Upper lobe of left lung (tissue), 6 donors: Measurements from ENCODE around the gene AGAP3. TPM values are rescaled to one million over a fixed set of nuclear protein-coding genes. Genes with fewer than 3 reads are reported as not detected.
A peak's percentile ranks its signal among the peaks of the same experiment; 100 is the strongest.

Experiments
- ATAC-seq, 2 donors: fragments of 200-7000 bp; cut with Tn5 transposase; one replicate each; pipeline ENCODE4 v1.9.1; 2022; ENCODE audit warnings: mild to moderate bottlenecking in 2 of 2, moderate library complexity in 2 of 2; ENCODE audit not compliant: low FRiP score in 2 of 2
- DNase-seq, 2 donors: peaks; one replicate each; pipeline ENCODE4 v3.0.0-alpha.2; 2019 to 2020
- H3K27ac ChIP-seq, 4 donors: fragments of 200-600 bp; sonication (generic); one replicate each; pipeline ENCODE4 v1.5.1; 2016 to 2019
- H3K27me3 ChIP-seq, 4 donors: fragments of 200-600 bp; sonication (generic); one replicate each; pipeline ENCODE4 v1.5.1; 2017 to 2019
- H3K36me3 ChIP-seq, 4 donors: fragments of 200-600 bp; sonication (generic); one replicate each; pipeline ENCODE4 v1.5.1; 2016 to 2019
- H3K4me1 ChIP-seq, 4 donors: fragments of 200-600 bp; sonication (generic); one replicate each; pipeline ENCODE4 v1.5.1; 2018 to 2019
- H3K4me3 ChIP-seq, 4 donors: fragments of 200-600 bp; sonication (generic); one replicate each; pipeline ENCODE4 v1.5.1; 2017 to 2019; ENCODE audit warnings: mild to moderate bottlenecking in 2 of 4, moderate library complexity in 1 of 4
- H3K9me3 ChIP-seq, 4 donors: fragments of 200-600 bp; sonication (generic); one replicate each; pipeline ENCODE4 v1.5.1; 2018 to 2019
- CTCF ChIP-seq, 6 experiments: fragments of 450-650 bp in 4 of 6; fragments of 200-600 bp in 2 of 6; sonication (generic) in 2 of 6; IDR thresholded peaks; one replicate each; pipeline ENCODE4 v1.5.1; 2016 to 2019; ENCODE audit warnings: antibody characterized with exemption in 6 of 6
- EP300 ChIP-seq, 4 donors: sonication (generic); formaldehyde crosslinking; IDR thresholded peaks; one replicate each; pipeline ENCODE4 v1.5.1; 2017; ENCODE audit warnings: antibody characterized with exemption in 4 of 4, control low read depth in 2 of 4
- POLR2A ChIP-seq, 4 donors: fragments of 450-650 bp; IDR thresholded peaks; one replicate each; pipeline ENCODE4 v1.5.1; 2016 to 2017; ENCODE audit warnings: antibody characterized with exemption in 4 of 4, mild to moderate bottlenecking in 2 of 4
- POLR2AphosphoS5 ChIP-seq, 2 donors: sonication (generic); formaldehyde crosslinking; IDR thresholded peaks; one replicate each; pipeline ENCODE4 v1.5.1; 2017; ENCODE audit warnings: antibody characterized with exemption in 2 of 2
- WGBS, 2 donors: methylation state at CpG; one replicate each; pipeline ENCODE4 v1.1.5; 2017 to 2018; 5-methylcytosine and 5-hydroxymethylcytosine counted together
- total RNA-seq, 6 donors: library from RNA; depleted of rRNA in 4 of 6; stranded (reverse); fragments of >200 nt in 4 of 6; gene quantifications; one replicate each; pipeline versions ENCODE4 v1.1.0 to v1.2.1, GENCODE V29; 2016 to 2021
- donor health status: DM: no; HTN: no; CAD: no; lungs with moderate emphysema.
- donor health status: DM: no; HTN: yes; CAD: no; lungs with severe emphysema.

AGAP3 gene
- total RNA-seq, 6 donors from 2014 or later: 122 to 350 (median 182) TPM

GRCh38 chr7:151075978-151076426, 10.3 kb upstream of the AGAP3 start:
- ATAC-seq (no peak), DNase-seq (peak in 1 of 2 donors; percentile 63)
- H3K36me3 ChIP-seq: peaks cover 11 to 67% (median 56%) of the 10 kb centered on the region in 4 donors
- WGBS, 2 donors: 91% methylated on average over 20 to 22 of the region's 22 CpGs
- H3K27ac ChIP-seq: no peak overlapping the region
- H3K9me3 ChIP-seq: no peaks in the 10 kb centered on the region
- H3K27me3 ChIP-seq: no peaks in the 10 kb centered on the region
- TF ChIP-seq POLR2AphosphoS5 (IDR thresholded peaks at IDR 0.05) (no peak), CTCF (IDR thresholded peaks at IDR 0.05) (no peak), POLR2A (IDR thresholded peaks at IDR 0.05) (no peak), EP300 (IDR thresholded peaks at IDR 0.05) (no peak)
- no peak overlapping the region for H3K4me3 ChIP-seq
- H3K4me1 ChIP-seq: peaks cover 10 to 26% (median 19%) of the 10 kb centered on the region in 4 donors

- Histone ChIP-seq H3K27ac (no peak overlapping the region), H3K4me3 (no peak overlapping the region), H3K36me3 (peaks cover 11 to 61% (median 45%) of the 10 kb centered on the region in 4 donors), H3K4me1 (peaks cover 21 to 36% (median 30%) of the 10 kb centered on the region in 4 donors), H3K27me3 (no peaks in the 10 kb centered on the region), H3K9me3 (no peaks in the 10 kb centered on the region)
- peak in 3 of 6 experiments; percentile 11 to 45 (median 28) for TF ChIP-seq CTCF (IDR thresholded peaks at IDR 0.05)
- TF ChIP-seq POLR2AphosphoS5 (IDR thresholded peaks at IDR 0.05): no peak
- 82 to 91% methylated on average over 8 to 32 of the region's 33 CpGs for WGBS, 2 donors
- ATAC-seq (no peak), DNase-seq (peak in 1 of 2 donors; percentile 84)
Measured at GRCh38 chr7:151076863-151077704, 9.2 kb upstream of the AGAP3 start.

- no peak overlapping the region for H3K4me3 ChIP-seq
- 77 to 87% methylated on average over 8 to 10 of the region's 10 CpGs for WGBS, 2 donors
- H3K9me3 ChIP-seq: no peaks in the 10 kb centered on the region
- TF ChIP-seq POLR2AphosphoS5 (IDR thresholded peaks at IDR 0.05) (no peak), POLR2A (IDR thresholded peaks at IDR 0.05) (no peak), CTCF (IDR thresholded peaks at IDR 0.05) (no peak), EP300 (IDR thresholded peaks at IDR 0.05) (no peak)
- no peak overlapping the region for H3K27ac ChIP-seq
- DNase-seq (peak in 1 of 2 donors; percentile 52), ATAC-seq (no peak)
- H3K27me3 ChIP-seq: no peaks in the 10 kb centered on the region
- H3K36me3 ChIP-seq: peaks cover 6 to 54% (median 38%) of the 10 kb centered on the region in 4 donors
- H3K4me1 ChIP-seq: peaks cover 28 to 43% (median 37%) of the 10 kb centered on the region in 4 donors
Measured at GRCh38 chr7:151077705-151078232, 8.5 kb upstream of the AGAP3 start.

DNA sequence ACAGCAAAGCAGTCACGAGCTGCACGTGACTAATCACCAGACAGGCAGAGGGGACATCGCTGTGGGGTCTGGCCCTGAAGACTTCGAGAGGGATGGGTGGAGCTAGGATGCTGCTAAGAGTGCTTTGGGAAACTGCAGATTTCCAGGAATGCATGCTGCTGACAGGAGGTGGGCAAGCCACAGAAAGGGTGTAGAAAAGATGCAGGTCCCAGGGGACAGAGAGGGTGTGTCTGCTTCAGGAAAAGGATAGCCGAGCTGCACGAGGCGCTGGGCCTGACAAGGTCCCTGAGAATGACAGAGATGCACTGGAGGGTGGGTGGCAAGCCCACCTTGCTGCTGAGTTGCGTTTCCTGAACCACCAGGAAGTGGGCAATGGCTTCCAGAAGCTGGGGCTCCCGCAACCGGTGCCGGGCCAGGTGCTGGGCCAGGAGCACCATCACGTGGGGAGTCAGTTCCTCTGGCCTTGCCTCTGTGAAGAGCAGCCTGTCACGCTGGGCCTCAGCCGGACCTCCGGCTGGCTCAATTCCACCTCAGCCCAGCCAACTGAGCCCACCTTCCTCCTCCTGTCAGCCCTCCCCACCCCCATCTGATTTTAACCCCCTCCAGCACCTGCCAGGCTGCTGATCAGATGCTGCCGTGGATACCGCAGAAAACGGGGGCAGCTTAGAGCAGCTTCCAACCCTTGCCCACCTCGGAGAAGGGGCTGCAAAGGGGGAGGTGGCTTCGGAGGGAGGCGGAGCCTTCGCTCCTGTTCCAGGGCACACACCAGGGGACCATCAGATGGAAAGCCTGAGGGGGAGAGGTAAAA, 7.8 kb upstream of the AGAP3 start:
- Histone ChIP-seq H3K9me3 (no peaks in the 10 kb centered on the region), H3K36me3 (peaks cover 5 to 47% (median 32%) of the 10 kb centered on the region in 4 donors), H3K4me1 (peaks cover 28 to 48% (median 39%) of the 10 kb centered on the region in 4 donors), H3K27ac (peak overlapping the region in 1 of 4 donors; percentile 8), H3K4me3 (no peak overlapping the region), H3K27me3 (no peaks in the 10 kb centered on the region)
- TF ChIP-seq POLR2A (IDR thresholded peaks at IDR 0.05) (no peak), CTCF (IDR thresholded peaks at IDR 0.05) (no peak), EP300 (IDR thresholded peaks at IDR 0.05) (no peak), POLR2AphosphoS5 (IDR thresholded peaks at IDR 0.05) (no peak)
- DNase-seq (peak in 1 of 2 donors; percentile 69), ATAC-seq (no peak)
- WGBS, 2 donors: 65 to 67% methylated on average over 22 of the region's 22 CpGs
